ENCODE results near the gene KIF26B.

KIF26B gene

DNA sequence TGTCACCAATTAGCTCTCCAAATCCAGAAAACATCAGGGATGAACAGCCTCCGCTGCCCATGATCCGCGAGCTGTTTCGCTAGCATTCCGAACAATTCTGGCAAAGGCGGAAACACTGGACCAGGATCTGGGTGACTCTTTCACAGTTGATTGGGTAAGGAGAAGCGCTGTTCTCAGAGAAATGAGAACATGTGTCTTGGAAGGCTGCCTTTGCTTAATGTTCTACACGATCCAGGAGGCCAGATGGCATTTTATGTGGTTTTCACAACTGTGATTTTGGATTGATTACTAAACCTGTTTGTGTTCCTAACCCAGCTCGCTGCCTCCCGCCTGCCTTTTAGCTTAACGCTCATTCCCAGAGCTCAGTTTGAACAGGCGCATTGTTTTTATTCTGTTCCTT, 144.0 kb downstream of the KIF26B start:
- no peak overlapping the region for H3K9ac ChIP-seq (ENCODE audit: low read length)
- no peak overlapping the region for H3K27ac ChIP-seq (ENCODE audit: low read length)
- no peak for TF ChIP-seq EZH2phosphoT487 (IDR thresholded peaks at IDR 0.05; ENCODE audit: low read depth)
- TF ChIP-seq, protein P1, sequence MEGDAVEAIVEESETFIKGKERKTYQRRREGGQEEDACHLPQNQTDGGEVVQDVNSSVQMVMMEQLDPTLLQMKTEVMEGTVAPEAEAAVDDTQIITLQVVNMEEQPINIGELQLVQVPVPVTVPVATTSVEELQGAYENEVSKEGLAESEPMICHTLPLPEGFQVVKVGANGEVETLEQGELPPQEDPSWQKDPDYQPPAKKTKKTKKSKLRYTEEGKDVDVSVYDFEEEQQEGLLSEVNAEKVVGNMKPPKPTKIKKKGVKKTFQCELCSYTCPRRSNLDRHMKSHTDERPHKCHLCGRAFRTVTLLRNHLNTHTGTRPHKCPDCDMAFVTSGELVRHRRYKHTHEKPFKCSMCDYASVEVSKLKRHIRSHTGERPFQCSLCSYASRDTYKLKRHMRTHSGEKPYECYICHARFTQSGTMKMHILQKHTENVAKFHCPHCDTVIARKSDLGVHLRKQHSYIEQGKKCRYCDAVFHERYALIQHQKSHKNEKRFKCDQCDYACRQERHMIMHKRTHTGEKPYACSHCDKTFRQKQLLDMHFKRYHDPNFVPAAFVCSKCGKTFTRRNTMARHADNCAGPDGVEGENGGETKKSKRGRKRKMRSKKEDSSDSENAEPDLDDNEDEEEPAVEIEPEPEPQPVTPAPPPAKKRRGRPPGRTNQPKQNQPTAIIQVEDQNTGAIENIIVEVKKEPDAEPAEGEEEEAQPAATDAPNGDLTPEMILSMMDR (IDR thresholded peaks at IDR 0.05; ENCODE audit: low read depth, low read length): no peak
- no peaks in the 10 kb centered on the region for H3K36me3 ChIP-seq (replicated peaks; ENCODE audit: low read depth, low read length)
- peaks cover 56% of the 10 kb centered on the region for H3K27me3 ChIP-seq (ENCODE audit: low read depth, low read length)
- no peaks in the 10 kb centered on the region for H3K9me3 ChIP-seq (ENCODE audit: insufficient read depth, low read length)
- H3K4me1 ChIP-seq (ENCODE audit: low read length): peaks cover 5% of the 10 kb centered on the region
- H3K4me3 ChIP-seq (ENCODE audit: low read length): no peak overlapping the region
- H3K4me2 ChIP-seq (ENCODE audit: low read length): no peak overlapping the region
- H4K20me1 ChIP-seq (ENCODE audit: insufficient read depth, low read length): no peaks in the 10 kb centered on the region
- H3K79me2 ChIP-seq (ENCODE audit: low read length): no peaks in the 10 kb centered on the region
- no peak overlapping the region for H2AFZ ChIP-seq (ENCODE audit: low read depth, low read length)

DNA sequence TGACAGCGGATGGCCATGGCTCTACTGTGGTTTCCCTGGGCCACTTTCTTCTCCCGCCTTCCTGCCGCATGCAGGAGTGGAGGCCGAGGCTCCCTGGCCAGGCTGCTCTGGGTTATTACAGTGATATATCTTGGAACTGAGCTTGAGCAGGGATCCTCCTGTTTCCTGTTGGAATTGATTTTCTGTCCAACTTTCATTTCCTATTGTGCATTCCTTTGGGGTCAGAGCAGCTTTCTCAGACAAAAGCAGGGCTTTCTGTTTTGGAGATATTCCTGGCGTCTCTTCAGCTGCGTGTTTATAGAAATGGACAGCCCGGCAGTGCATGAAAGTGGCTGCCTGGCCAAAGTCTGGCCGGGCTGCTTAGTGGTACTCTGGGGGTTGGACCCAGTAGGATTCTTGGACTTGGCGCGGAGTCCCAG, 146.4 kb downstream of the KIF26B start:
- no peaks in the 10 kb centered on the region for H3K9me3 ChIP-seq (ENCODE audit: insufficient read depth, low read length)

DNA sequence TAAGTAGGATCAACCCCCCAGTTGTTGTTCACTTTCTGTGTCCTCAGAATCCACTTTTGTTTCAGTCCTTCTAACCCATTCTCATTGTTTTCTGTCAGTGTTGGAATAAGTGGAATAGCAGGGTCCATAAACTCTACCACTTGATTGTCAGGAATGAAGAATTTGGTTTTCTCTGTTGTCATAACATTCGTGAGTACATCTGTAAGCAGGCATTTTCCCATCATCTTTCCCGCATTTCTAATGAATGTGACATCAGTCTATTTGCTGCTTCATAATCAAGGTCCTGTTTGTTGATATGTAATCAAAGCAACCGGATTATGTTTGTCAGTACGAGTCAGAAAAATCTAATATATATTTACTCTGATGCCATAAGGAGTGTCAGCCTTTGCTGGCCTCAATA, 147.1 kb downstream of the KIF26B start:
- no peak for TF ChIP-seq EZH2phosphoT487 (IDR thresholded peaks at IDR 0.05; ENCODE audit: low read depth)
- TF ChIP-seq, protein P1 (IDR thresholded peaks at IDR 0.05; ENCODE audit: low read depth, low read length): no peak
- H3K79me2 ChIP-seq (ENCODE audit: low read length): no peaks in the 10 kb centered on the region
- H3K4me3 ChIP-seq (ENCODE audit: low read length): no peak overlapping the region
- H2AFZ ChIP-seq (ENCODE audit: low read depth, low read length): no peak overlapping the region
- no peaks in the 10 kb centered on the region for H3K9me3 ChIP-seq (ENCODE audit: insufficient read depth, low read length)
- no peak overlapping the region for H3K9ac ChIP-seq (ENCODE audit: low read length)
- peaks cover 8% of the 10 kb centered on the region for H3K4me1 ChIP-seq (ENCODE audit: low read length)
- no peaks in the 10 kb centered on the region for H4K20me1 ChIP-seq (ENCODE audit: insufficient read depth, low read length)
- no peaks in the 10 kb centered on the region for H3K36me3 ChIP-seq (replicated peaks; ENCODE audit: low read depth, low read length)
- H3K27me3 ChIP-seq (ENCODE audit: low read depth, low read length): peaks cover 38% of the 10 kb centered on the region; the same call in 1 of the 2 replicates
- no peak overlapping the region for H3K27ac ChIP-seq (ENCODE audit: low read length)
- no peak overlapping the region for H3K4me2 ChIP-seq (ENCODE audit: low read length)

More for the DNA sequence above, 146.4 kb downstream of the KIF26B start:
- no peaks in the 10 kb centered on the region for H3K79me2 ChIP-seq (ENCODE audit: low read length)
- TF ChIP-seq, protein P1 (IDR thresholded peaks at IDR 0.05; ENCODE audit: low read depth, low read length): no peak
- no peak for TF ChIP-seq EZH2phosphoT487 (IDR thresholded peaks at IDR 0.05; ENCODE audit: low read depth)
- peaks cover 8% of the 10 kb centered on the region for H3K4me1 ChIP-seq (ENCODE audit: low read length)
- peaks cover 45% of the 10 kb centered on the region; the same call in 1 of the 2 replicates for H3K27me3 ChIP-seq (ENCODE audit: low read depth, low read length)
- no peak overlapping the region for H3K4me3 ChIP-seq (ENCODE audit: low read length)
- no peaks in the 10 kb centered on the region for H3K36me3 ChIP-seq (replicated peaks; ENCODE audit: low read depth, low read length)
- H3K9ac ChIP-seq (ENCODE audit: low read length): no peak overlapping the region
- H3K4me2 ChIP-seq (ENCODE audit: low read length): no peak overlapping the region
- H2AFZ ChIP-seq (ENCODE audit: low read depth, low read length): no peak overlapping the region
- H3K27ac ChIP-seq (ENCODE audit: low read length): no peak overlapping the region
- no peaks in the 10 kb centered on the region for H4K20me1 ChIP-seq (ENCODE audit: insufficient read depth, low read length)

DNA sequence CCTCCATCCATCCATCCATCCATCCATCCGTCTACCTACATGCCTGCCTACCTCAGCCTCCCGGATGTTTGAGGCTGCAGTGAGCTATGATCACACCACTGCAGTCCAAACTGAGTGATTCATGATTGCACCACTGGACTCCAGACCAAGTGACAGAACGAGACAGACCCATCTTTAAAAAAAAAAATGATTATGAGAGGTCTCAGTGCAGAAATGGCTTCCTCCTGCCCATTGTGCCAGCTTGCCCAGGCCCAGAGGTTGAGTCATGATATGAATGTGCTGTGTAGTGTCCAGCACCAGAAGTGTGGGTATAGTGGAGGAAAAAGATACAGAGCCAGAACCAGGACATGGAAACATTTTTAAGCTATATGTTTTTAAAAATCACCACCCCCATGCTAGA, 149.9 kb downstream of the KIF26B start:
- Histone ChIP-seq H3K79me2 (ENCODE audit: low read length) (no peaks in the 10 kb centered on the region), H3K4me1 (ENCODE audit: low read length) (peaks cover 8% of the 10 kb centered on the region), H3K9ac (ENCODE audit: low read length) (no peak overlapping the region), H3K27me3 (ENCODE audit: low read depth, low read length) (peaks cover 29% of the 10 kb centered on the region; the same call in 1 of the 2 replicates), H3K36me3 (replicated peaks; ENCODE audit: low read depth, low read length) (no peaks in the 10 kb centered on the region), H2AFZ (ENCODE audit: low read depth, low read length) (no peak overlapping the region), H3K4me2 (ENCODE audit: low read length) (no peak overlapping the region), H3K9me3 (ENCODE audit: insufficient read depth, low read length) (no peaks in the 10 kb centered on the region), H4K20me1 (ENCODE audit: insufficient read depth, low read length) (no peaks in the 10 kb centered on the region), H3K4me3 (ENCODE audit: low read length) (no peak overlapping the region), H3K27ac (ENCODE audit: low read length) (no peak overlapping the region)
- TF ChIP-seq EZH2phosphoT487 (IDR thresholded peaks at IDR 0.05; ENCODE audit: low read depth): no peak
- TF ChIP-seq, protein P1 (IDR thresholded peaks at IDR 0.05; ENCODE audit: low read depth, low read length): no peak

Data from OCI-LY3 (cell line).